Keratinocyte (primary cell): Measurements from ENCODE around the gene OR11L1.

Source experiments
- CTCF ChIP-seq, 3 experiments: IDR thresholded peaks in 1 of 3; conservative IDR thresholded peaks in 1 of 3; optimal IDR thresholded peaks in 1 of 3; 2 replicates in 2 of 3; 3 replicates in 1 of 3; pipeline versions ENCODE3 to v1.5.1; 2011; ENCODE audit warnings: low read length in 3 of 3, mild to moderate bottlenecking in 3 of 3, moderate library complexity in 2 of 3, control low read depth in 1 of 3, inconsistent platforms in 1 of 3; ENCODE audit not compliant: insufficient read depth in 2 of 3; ENCODE audit errors: extremely low read depth in 1 of 3
- EZH2 ChIP-seq: IDR thresholded peaks from one replicate; pipeline ENCODE4 v1.6.1; 2012; ENCODE audit warnings: inconsistent platforms, mild to moderate bottlenecking, low read length, moderate library complexity

- TF ChIP-seq CTCF (optimal IDR thresholded peaks at IDR 0.05 in 1 of 3, IDR thresholded peaks at IDR 0.05 in 1 of 3, conservative IDR thresholded peaks at IDR 0.05 in 1 of 3; ENCODE audit: extremely low read depth in 1 of 3, insufficient read depth in 2 of 3, low read length in 3 of 3) (no peak), EZH2 (no peak)
Measured at GRCh38 chr1:247812637-247813036, 29.1 kb downstream of the OR11L1 start.
